A549 (cell line): ENCODE measurements around the gene CXCL1.
A peak's percentile ranks its signal among the peaks of the same experiment; 100 is the strongest.

Experiments
- CBX8 ChIP-seq: fragments of 200-600 bp; sonication (generic); IDR thresholded peaks from 2 replicates; pipeline ENCODE4 v1.6.1; 2016
- EP300 ChIP-seq, 2 experiments: fragments of >200 bp; sonication (Bioruptor Twin); formaldehyde crosslinking; IDR thresholded peaks; 2 replicates in 1 of 2; 3 replicates in 1 of 2; pipeline ENCODE4 v1.6.1; 2016 to 2017
- RAD21 ChIP-seq, 2 experiments: fragments of >200 bp in 1 of 2; sonication (Bioruptor Twin) in 1 of 2; formaldehyde crosslinking in 1 of 2; IDR thresholded peaks in 1 of 2; conservative IDR thresholded peaks in 1 of 2; 2 replicates in 1 of 2; 3 replicates in 1 of 2; pipeline ENCODE4 v1.6.1; 2012 to 2018; ENCODE audit warnings: inconsistent platforms in 1 of 2
- SMC3 ChIP-seq: fragments of >200 bp; sonication (Bioruptor Twin); formaldehyde crosslinking; IDR thresholded peaks from 3 replicates; pipeline ENCODE4 v1.6.1; 2018; ENCODE audit warnings: inconsistent platforms
- SREBF2 ChIP-seq: fragments of 450-650 bp; IDR thresholded peaks from 2 replicates; pipeline ENCODE4 v1.6.1; 2014; ENCODE audit warnings: mild to moderate bottlenecking, moderate library complexity
- TF ChIP-seq, protein P1 (sequence below): fragments of >200 bp; sonication (Bioruptor Twin); formaldehyde crosslinking; IDR thresholded peaks from 3 replicates; pipeline ENCODE4 v1.5.1; 2016
- TF ChIP-seq, protein P2 (sequence below): fragments of 200-600 bp; sonication (generic); IDR thresholded peaks from 2 replicates; pipeline ENCODE4 v1.6.1; 2016; ENCODE audit warnings: antibody characterized with exemption, mild to moderate bottlenecking, moderate library complexity
- TF ChIP-seq, protein P3 (sequence below): IDR thresholded peaks from 2 replicates; pipeline ENCODE4 v1.6.1; 2012

DNA sequence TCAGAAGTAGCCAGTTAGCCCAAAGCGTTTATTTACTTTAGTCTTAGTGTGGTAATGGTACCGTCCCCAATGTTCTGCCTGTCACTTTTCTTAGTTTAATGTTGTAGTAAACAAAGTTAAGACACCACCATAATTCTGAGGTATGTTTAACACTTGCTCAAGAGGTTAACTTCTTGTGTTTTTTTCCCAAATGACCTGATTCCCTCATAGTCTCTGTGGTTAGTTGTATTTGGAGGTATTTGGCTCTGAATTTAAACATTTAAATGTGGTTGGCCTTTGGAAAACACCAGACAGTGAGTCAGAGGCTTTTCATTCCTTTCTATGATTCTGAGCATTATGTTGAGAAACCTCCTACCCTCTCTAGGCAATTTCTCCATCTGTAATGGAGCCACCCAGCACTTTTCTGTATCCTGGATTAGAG lies 47.9 kb downstream of the CXCL1 start:
- TF ChIP-seq, protein P1, sequence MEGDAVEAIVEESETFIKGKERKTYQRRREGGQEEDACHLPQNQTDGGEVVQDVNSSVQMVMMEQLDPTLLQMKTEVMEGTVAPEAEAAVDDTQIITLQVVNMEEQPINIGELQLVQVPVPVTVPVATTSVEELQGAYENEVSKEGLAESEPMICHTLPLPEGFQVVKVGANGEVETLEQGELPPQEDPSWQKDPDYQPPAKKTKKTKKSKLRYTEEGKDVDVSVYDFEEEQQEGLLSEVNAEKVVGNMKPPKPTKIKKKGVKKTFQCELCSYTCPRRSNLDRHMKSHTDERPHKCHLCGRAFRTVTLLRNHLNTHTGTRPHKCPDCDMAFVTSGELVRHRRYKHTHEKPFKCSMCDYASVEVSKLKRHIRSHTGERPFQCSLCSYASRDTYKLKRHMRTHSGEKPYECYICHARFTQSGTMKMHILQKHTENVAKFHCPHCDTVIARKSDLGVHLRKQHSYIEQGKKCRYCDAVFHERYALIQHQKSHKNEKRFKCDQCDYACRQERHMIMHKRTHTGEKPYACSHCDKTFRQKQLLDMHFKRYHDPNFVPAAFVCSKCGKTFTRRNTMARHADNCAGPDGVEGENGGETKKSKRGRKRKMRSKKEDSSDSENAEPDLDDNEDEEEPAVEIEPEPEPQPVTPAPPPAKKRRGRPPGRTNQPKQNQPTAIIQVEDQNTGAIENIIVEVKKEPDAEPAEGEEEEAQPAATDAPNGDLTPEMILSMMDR, result no peak
- TF ChIP-seq, protein P2, sequence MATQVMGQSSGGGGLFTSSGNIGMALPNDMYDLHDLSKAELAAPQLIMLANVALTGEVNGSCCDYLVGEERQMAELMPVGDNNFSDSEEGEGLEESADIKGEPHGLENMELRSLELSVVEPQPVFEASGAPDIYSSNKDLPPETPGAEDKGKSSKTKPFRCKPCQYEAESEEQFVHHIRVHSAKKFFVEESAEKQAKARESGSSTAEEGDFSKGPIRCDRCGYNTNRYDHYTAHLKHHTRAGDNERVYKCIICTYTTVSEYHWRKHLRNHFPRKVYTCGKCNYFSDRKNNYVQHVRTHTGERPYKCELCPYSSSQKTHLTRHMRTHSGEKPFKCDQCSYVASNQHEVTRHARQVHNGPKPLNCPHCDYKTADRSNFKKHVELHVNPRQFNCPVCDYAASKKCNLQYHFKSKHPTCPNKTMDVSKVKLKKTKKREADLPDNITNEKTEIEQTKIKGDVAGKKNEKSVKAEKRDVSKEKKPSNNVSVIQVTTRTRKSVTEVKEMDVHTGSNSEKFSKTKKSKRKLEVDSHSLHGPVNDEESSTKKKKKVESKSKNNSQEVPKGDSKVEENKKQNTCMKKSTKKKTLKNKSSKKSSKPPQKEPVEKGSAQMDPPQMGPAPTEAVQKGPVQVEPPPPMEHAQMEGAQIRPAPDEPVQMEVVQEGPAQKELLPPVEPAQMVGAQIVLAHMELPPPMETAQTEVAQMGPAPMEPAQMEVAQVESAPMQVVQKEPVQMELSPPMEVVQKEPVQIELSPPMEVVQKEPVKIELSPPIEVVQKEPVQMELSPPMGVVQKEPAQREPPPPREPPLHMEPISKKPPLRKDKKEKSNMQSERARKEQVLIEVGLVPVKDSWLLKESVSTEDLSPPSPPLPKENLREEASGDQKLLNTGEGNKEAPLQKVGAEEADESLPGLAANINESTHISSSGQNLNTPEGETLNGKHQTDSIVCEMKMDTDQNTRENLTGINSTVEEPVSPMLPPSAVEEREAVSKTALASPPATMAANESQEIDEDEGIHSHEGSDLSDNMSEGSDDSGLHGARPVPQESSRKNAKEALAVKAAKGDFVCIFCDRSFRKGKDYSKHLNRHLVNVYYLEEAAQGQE, result no peak
- TF ChIP-seq, protein P3, sequence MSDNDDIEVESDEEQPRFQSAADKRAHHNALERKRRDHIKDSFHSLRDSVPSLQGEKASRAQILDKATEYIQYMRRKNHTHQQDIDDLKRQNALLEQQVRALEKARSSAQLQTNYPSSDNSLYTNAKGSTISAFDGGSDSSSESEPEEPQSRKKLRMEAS, result no peak
- 0 out of 5 replicates have a peak, but pooled peaks of 1 of the 2 experiments have one; percentile 26 for TF ChIP-seq RAD21 (conservative IDR thresholded peaks at IDR 0.05 in 1 of 2, IDR thresholded peaks at IDR 0.05 in 1 of 2)
- TF ChIP-seq EP300 (IDR thresholded peaks at IDR 0.05), result peak in 1 of 2 experiments; percentile 65; a peak in 1 of 5 replicates
- no peak for TF ChIP-seq SREBF2
- TF ChIP-seq CBX8, result no peak
- no peak for TF ChIP-seq SMC3
